Activated naive CD4-positive, alpha-beta T cell (primary cell): ENCODE data around the gene RFXANK.
"Not testable (repeated sequence)": the region's sequence is repeated elsewhere in the genome, so short reads cannot be mapped to it uniquely, and the experiment has no call there.

Experiments
- DNase-seq, 4 experiments: peaks; one replicate each; lab custom pipeline; 2025; lab: John Stamatoyannopoulos, UW

Gene RFXANK

DNA sequence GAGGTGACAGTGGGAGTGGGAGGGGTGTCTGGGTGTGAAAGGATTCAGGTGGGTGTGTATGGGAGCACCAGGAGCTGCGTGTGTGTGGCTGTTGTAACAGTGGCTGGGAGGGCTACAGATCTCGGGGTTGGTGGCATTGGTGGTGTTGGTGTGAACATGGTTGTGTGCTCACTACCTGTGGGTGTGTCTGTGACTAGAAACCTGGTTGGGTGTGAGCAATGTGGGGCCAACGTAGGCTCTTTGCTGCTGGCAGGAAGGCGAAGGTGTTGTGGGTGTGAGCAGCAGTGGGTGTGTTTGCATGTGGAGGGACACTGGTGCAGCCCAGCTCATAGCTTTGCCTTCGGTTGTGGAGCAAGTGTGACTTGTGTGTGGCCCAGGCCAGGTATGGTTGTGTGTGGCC, 14.9 kb downstream of the RFXANK start:
- no peak for DNase-seq

DNA sequence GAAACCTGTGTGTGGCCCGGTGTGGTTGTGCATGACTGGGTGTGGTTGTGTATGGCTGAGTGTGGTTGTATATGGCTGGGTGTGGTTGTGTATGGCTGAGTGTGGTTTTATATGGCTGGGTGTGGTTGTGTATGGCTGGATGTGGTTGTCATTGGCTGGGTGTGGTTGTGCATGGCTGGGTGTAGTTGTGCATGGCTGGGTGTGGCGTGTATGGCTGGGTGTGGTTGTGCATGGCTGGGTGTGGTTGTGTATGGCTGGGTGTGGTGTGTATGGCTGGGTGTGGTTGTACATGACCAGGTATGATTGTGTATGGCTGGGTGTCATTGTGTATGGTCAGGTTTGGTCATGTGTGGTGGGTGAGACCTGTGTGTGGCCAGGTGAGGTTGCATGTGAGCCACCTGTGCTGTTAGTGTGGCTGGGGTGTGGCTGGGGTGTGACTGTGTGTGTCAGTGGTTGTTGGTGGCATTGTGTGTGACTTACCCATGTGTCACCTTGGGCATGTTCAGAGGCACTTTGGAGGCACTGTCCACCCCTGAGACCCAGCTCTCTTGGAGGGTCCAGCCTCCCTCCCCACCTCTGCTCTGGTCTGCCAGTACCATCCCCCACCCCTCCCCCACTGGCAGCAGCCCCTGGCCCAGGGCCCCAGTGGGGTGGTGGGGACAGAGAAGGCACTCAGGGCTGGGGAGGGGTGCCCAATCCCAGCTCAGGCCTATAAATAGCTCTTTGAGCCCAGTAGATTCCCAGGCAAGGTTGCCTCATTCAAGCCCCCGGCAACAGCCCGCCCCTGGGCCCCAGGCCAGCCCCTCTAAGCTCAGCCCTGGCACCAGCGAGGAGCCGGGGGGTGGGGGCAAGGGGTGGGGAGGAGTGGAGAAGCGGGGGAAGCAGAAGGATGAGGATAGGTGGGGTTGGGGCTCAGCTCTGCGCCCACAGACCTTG, 15.8 kb downstream of the RFXANK start:
- DNase-seq, result no peak

DNA sequence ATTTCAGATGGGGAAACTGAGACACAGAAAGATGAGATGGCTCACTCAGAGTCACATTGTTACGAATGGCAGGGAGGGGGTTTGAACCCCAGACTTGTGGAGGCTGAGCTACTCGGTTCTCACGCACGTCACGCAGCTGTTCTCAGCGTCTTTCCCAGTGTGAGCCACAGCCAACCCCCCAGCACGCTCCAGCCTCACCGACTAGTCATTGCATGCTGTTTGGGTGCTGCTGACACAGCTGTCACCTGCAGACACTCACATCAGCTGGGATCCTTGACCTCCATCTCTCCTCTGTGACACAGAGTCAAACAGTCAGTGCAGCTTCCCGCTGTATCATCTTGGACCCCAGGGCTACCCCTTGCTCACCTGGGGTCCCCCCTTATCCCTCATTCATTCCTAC, 17.3 kb downstream of the RFXANK start:
- no peak for DNase-seq

DNA sequence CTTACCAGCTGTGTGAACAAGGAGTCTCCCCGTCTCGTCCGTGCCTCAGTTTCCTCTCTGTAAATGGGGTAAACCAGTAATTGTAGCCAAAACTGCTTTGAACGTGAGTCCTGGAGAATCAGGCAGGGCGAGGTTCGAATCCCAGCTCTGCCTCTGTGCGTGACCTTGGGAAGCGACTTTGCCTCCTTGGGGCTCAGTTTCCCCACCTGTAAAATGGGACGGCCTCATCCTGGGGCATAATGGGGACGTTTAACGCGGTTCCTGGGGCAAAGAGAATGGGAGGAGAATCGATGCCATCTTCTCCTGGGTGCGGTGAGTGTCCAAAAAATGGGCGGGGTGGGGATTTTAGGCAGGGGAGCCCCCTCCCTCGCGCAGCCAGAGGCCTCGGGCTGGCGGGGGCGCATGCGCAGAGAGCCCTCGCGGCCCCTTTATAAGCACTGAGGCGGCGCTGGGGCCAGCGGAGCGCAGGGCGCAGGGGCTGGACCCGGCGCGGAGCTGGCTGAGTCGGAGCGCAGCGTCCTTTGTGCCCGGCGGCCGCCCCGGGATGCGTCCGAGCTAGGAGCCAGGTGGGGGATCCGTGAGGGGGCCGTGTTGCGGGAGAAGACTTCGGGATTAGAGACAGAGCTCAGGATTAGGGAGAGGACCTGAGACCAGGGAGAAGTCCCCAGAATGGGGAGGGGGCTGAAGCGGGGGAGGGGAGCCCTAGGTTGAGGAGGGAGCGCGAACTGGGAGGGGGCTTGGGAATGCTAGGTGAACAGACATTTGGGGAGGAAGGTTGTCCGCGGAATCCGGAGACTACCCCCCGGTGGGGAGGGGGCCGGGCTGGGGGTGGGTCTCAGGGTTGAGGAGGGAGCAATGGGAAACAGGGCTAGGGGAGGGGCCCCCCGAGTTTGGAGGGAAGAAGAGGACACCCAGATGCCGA, 19.7 kb downstream of the RFXANK start, which contains the start of gene NCAN:
Gene NCAN (plus strand): TSS at position 460 of the 922 bp plus-strand sequence. CDS start 4,996 bp downstream, outside the sequence.
- no peak for DNase-seq

DNA sequence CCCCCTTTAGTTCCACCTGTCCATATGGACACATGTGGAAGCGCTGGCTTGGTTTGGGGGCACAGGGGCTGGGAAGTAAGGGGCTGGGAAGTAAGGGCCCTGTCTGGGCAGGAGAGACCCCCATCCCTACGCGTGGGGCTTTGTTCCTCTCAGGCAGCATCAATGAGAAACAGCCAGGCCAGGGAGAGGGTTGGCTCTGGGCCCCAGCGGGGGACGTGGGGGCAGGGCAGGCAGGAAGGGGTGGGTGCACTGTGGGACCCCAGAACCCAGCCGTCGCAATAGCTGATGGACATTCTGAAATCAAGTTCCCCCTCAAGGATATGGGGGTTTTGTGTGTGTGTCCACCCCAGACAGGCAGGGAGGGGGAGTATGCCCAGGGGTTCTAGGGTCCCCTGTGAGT, 20.9 kb downstream of the RFXANK start:
- DNase-seq, result no peak

DNA sequence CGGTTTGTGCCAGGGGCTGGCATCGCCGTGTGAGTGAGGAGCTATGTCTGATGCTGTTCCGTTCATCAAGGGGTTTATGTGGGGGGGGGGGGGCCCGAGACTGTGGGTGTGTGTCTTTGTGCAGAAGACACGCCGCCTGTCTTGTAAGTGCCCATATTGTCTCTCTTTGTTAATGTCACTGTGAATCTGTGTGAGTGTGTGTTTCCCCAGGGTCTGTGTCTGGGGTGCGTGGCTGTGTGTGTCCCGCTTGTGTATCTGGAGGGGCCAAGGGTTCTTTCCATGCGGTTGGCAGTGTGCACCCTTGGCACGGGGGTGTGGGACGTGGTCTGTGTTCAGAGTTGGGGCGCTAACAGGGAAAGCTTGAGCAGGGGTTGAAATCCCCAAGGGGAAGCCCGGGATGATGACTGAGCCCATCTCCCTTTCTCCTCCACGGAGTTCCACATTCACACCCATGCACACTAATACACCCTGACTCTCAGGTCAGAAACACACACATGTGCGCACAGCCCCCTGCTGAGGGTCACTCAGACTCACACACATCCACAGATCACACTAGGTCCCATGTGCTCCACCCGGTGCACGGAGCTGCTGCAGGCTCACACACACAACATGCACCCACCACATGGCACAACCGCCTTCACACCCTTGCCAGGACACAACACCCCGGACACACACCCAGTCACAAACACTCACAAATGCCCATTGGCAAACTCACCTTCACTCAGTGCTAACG, 21.5 kb downstream of the RFXANK start:
- no peak for DNase-seq

DNA sequence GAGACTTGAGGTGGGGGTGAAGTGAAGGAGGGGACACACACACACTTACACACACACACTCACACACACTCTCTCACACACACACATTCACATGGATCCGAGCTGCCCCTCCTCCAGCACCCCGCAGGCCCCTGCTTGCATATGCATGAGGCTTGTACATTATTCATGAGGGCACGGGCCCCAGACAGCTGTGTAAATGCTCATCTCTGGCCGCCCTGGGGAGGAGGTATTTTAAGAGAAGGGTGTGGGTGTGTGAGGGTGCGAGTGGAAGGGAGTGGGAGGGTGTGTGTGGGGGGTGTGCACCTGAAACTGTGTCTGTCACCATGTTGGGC, 22.1 kb downstream of the RFXANK start:
- DNase-seq, result no peak

DNA sequence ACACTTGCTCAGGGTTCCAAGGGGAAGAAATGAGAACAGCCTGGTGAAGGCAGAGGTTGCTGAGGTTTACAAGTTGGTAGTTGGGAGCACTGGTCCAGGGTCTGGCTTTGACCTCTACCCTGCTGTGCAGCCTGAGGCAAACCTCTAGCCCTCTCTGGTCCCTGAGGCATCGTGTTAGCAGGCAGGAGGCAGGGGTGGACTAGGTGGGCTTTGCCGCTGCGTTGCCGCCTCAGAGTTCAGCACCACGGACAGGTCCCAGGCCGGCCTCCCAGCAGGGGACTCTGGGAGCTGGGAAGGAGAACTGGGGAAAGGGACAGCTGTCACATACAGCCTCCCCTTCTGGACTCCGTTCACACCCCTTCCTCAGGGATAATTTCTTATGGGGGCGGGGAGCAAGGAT, 22.8 kb downstream of the RFXANK start:
- DNase-seq, result peak in 1 of 4 experiments; percentile 17

DNA sequence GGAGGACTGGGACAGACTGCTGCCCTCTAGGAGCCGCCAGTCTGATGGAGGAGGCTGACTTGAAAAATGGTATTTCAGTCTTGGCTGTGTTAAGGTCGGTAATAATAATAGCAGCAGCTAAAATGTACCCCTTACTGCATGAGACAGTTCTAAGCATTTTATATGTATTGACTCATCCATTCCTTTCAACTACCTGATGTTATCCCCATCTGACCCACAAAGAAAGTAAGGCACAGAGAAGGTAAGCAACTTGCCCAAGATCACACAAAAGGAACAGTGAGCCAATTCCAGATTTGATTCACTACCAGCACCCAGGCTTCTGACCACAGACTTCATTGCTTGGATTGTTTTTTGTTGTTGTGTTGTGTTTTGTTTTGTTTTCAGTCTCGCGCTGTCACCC, 23.7 kb downstream of the RFXANK start:
- DNase-seq, result no peak

DNA sequence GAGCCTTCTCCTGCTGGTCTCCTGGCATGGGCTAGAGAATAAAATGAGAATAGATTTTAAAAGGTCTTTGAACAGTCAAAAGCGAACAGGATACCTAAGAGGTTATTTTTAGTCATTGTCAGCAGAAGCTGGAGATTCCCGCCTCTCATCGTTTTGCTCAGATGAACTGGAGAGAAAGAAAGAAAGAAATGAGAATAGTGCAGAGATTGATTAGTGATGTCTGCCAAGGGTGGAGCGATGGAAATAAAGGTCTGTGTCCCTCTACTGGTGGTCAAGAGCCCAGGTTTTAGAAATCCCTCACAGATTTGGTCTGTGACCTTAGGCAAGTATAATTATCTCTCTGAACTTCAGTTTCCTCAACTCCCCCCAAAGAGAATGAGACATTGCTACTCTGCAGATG, 25.0 kb downstream of the RFXANK start:
- DNase-seq, result no peak

DNA sequence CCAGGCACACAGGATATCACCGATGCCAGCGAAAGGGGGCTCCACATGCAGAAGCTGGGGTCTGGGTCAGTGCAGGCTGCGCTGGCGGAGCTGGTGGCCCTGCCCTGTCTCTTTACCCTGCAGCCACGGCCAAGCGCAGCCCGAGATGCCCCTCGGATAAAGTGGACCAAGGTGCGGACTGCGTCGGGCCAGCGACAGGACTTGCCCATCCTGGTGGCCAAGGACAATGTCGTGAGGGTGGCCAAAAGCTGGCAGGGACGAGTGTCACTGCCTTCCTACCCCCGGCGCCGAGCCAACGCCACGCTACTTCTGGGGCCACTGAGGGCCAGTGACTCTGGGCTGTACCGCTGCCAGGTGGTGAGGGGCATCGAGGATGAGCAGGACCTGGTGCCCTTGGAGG, 26.9 kb downstream of the RFXANK start:
- no peak for DNase-seq

DNA sequence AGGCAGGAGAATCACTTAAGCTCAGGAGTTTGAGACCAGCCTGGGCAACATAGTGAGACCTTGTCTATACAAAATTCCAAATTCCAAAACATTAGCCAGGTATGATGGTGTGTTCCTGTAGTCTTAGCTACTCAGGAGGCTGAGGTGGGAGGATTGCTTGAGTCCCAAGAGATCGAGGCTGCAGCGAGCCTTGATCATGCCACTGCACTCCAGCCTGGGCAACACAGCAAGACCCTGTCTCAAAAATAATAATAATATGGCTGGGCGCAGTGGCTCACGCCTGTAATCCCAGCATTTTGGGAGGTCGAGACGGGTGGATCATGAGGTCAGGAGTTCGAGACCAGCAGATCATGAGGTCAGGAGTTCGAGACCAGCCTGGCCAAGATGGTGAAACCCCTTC, 28.9 kb downstream of the RFXANK start:
- DNase-seq, result not testable (repeated sequence)

DNA sequence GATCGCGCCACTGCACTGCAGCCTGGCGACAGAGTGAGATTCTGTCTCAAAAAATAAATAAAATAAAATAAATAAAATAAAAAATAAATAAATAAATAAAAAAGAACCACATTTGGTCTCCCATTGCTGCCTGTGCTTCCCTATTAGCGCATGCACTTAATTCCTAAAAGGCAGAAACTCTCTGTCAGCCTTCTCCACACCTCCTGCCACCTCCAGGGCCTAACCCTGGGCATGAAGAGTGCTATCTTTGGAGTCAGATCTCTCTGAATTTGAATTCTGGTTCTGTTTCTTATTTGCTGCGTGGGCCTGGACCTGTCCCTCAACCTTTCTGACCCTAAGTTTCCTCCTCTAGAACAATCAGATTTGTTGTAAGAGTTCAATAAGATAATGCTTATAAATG, 31.0 kb downstream of the RFXANK start:
- no peak for DNase-seq

DNA sequence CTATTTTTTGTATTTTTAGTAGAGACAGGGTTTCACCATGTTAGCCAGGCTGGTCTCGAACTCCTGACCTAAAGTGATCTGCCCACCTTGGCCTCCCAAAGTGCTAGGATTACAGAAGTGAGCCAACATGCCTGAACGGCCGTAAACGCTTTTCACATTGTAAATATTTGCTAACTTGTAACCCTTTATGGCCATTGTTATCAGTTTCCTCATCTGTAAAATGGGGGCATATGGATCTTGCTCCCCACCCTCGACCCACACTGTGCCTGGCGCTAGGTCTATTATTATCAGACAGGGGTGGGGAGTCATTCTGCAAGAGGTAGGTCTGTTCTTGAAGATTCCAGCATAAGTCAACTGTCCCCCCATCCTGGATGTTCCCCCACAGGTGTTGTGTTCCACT, 31.6 kb downstream of the RFXANK start:
- no peak for DNase-seq

DNA sequence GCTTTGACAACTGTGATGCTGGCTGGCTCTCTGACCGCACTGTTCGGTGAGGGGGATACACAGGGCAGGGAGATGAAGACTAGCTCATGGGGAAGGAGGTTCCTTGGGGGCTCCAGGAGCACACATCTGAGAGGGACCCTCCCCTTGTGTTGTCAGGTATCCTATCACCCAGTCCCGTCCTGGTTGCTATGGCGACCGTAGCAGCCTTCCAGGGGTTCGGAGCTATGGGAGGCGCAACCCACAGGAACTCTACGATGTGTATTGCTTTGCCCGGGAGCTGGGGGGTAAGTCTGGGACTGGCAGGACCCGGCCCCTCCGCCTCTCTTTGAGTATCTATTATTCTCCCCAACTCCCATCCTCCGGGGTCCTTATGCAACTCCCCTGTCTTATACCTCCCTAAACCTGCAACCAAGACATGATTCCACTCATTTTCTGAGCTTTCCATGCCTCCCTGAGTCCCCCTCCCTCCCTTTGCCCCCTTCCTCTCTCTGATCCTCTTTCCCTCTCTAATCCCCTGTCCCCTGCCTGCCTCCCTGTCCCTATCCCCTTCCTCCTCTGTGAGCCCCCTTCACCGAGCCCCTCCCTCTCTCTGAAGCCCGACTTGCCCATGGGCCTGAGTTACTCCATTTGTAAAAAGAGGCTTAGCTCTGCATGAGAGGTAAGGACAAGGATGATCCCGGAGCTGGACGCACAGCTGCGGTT, 32.2 kb downstream of the RFXANK start:
- no peak for DNase-seq

DNA sequence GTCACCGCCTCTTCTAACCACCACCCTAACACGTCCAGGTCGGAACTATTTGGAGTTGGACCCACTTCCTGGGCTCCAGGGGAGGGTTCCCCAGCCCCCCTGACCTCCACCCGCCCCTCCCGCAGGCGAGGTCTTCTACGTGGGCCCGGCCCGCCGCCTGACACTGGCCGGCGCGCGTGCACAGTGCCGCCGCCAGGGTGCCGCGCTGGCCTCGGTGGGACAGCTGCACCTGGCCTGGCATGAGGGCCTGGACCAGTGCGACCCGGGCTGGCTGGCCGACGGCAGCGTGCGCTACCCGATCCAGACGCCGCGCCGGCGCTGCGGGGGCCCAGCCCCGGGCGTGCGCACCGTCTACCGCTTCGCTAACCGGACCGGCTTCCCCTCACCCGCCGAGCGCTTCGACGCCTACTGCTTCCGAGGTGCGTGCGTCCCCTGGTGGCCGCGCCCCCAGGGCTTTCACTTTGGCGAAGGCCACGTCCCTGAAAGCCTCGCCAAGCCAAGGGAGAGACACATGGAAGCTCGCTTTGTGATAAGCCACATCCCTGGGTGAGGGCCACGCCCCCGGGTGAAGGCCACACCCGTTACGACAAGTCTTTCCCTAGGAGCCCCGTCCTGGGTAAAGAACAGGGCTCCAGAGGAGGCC, 32.9 kb downstream of the RFXANK start:
- peak; percentile 23 to 75 (median 52) for DNase-seq

DNA sequence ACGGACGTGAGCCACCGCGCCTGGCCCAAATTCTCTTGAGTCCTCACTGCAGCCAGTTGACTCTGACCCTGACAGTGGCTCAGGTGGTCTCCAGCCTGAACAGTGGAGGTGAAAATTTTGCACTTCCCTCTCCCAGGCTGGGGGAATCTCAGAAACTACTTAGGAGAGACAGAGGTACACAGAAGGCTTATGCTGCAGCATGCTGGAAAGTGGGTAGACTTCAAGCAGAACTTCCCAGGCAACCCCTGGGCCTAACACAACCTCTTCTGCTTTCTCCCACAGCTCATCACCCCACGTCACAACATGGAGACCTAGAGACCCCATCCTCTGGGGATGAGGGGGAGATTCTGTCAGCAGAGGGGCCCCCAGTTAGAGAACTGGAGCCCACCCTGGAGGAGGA, 34.1 kb downstream of the RFXANK start:
- DNase-seq, result no peak

DNA sequence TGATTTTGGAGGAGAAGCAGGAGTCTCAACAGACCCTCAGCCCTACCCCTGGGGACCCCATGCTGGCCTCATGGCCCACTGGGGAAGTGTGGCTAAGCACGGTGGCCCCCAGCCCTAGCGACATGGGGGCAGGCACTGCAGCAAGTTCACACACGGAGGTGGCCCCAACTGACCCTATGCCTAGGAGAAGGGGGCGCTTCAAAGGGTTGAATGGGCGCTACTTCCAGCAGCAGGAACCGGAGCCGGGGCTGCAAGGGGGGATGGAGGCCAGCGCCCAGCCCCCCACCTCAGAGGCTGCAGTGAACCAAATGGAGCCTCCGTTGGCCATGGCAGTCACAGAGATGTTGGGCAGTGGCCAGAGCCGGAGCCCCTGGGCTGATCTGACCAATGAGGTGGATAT, 34.6 kb downstream of the RFXANK start:
- no peak for DNase-seq

DNA sequence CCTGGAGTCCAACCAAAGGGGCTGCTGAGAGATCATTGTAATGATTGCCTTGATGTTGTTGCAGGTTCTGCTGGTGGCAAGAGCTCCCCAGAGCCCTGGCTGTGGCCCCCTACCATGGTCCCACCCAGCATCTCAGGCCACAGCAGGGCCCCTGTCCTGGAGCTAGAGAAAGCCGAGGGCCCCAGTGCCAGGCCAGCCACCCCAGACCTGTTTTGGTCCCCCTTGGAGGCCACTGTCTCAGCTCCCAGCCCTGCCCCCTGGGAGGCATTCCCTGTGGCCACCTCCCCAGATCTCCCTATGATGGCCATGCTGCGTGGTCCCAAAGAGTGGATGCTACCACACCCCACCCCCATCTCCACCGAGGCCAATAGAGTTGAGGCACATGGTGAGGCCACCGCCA, 35.2 kb downstream of the RFXANK start:
- DNase-seq, result no peak

DNA sequence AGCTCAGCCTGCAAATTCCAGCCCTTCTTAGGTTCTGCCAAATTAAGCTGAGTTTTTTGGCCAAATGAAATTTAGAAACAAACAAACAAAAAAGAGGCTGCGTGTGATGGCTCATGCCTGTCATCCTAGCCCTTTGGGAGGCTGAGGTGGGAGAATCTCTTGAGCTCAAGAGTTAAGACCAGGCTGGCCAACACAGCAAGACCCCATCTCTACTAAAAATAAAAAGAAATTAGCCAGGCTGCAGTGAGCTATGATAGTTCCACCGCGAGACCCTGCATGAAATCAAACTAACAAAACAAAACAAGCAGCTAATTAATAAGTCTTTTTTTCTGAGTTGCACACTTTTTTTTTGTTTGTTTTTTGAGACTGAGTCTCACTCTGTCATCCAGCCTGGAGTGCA, 37.6 kb downstream of the RFXANK start:
- DNase-seq, result no peak

DNA sequence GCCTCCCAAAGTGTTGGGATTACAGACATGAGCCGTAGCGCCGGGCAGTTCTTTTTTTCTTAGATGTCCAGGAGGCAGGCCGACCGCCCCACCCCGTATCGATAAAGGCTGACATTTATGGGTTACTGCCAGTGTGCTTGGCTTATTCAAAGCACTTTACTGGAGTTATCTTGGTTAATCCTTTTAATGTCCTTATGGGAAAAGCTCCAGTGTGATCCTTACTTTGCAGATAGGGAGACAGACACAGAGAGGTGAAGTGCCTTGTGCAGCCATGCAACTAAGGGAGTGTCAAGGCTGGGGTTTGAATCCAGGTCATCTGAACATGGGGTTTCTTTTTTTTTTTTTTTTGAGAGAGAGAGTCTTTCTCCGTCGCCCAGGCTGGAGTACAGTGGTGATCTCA, 38.9 kb downstream of the RFXANK start:
- no peak for DNase-seq
